OCI-LY3 (cell line): ENCODE data around the gene TMEM198.

Source experiments
- EZH2phosphoT487 ChIP-seq: fragments of 200-600 bp; shearing (Covaris generic); IDR thresholded peaks from 2 replicates; pipeline ENCODE4 v1.6.1; 2018; ENCODE audit warnings: antibody characterized with exemption, mixed run types, low read depth
- TF ChIP-seq, protein P1 (sequence below): fragments of 200-600, 300-600 bp; sonication (generic); IDR thresholded peaks from 2 replicates; pipeline ENCODE4 v1.5.1; 2014; ENCODE audit warnings: antibody characterized with exemption, low read length, low read depth

DNA sequence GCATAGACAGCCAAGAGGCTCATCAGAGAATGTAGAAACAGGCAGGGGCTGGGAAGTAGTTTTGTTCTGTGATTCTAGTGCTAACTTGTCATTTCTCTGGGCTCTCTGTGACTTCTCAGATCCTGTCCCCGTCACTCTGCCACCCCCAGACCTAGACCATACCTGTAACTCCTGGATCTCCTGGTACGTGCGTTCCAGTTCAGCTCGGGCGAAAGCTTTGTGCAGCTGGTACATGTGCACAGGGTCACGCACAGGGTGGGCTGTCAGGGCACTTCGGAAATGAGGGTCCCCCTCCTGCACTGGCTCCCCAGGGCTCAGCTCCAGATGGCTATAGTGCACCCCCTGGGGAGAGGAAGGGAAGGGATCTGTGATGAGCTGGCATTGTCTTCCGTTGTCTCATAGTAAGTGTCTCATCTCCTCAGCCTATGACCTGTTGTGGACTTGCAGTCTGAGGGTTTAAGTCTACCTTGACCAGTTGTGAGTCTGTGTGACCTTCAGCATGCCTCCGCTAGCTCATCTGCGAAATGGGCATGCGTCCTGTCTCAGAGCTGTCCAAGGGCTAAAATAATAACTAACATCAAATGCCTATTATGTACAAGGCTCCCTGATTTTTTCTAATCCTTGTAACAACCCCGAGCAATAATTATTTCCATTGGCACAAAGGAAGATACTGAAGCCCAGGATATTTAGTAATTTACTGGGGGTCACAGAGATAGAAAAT, 2.9 kb upstream of the TMEM198 start:
- TF ChIP-seq, protein P1, sequence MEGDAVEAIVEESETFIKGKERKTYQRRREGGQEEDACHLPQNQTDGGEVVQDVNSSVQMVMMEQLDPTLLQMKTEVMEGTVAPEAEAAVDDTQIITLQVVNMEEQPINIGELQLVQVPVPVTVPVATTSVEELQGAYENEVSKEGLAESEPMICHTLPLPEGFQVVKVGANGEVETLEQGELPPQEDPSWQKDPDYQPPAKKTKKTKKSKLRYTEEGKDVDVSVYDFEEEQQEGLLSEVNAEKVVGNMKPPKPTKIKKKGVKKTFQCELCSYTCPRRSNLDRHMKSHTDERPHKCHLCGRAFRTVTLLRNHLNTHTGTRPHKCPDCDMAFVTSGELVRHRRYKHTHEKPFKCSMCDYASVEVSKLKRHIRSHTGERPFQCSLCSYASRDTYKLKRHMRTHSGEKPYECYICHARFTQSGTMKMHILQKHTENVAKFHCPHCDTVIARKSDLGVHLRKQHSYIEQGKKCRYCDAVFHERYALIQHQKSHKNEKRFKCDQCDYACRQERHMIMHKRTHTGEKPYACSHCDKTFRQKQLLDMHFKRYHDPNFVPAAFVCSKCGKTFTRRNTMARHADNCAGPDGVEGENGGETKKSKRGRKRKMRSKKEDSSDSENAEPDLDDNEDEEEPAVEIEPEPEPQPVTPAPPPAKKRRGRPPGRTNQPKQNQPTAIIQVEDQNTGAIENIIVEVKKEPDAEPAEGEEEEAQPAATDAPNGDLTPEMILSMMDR, result no peak
- no peak for TF ChIP-seq EZH2phosphoT487
